Transverse colon (tissue), 4 donors: ENCODE measurements around the gene ZNF423.

Experiments used
- POLR2AphosphoS5 ChIP-seq, 3 donors: sonication (generic); formaldehyde crosslinking; IDR thresholded peaks; one replicate each; pipeline ENCODE4 v1.6.1; 2016; ENCODE audit warnings: antibody characterized with exemption in 3 of 3
- TF ChIP-seq, protein P1 (sequence below), 5 experiments: fragments of 200-600 bp in 3 of 5; fragments of 450-650 bp in 2 of 5; sonication (generic) in 3 of 5; IDR thresholded peaks; 1 replicate in 2 of 5; 2 replicates in 3 of 5; pipeline ENCODE4 v1.5.1; 2016 to 2017; ENCODE audit warnings: antibody characterized with exemption in 5 of 5, inconsistent platforms in 3 of 5, mild to moderate bottlenecking in 2 of 5, moderate library complexity in 1 of 5

DNA sequence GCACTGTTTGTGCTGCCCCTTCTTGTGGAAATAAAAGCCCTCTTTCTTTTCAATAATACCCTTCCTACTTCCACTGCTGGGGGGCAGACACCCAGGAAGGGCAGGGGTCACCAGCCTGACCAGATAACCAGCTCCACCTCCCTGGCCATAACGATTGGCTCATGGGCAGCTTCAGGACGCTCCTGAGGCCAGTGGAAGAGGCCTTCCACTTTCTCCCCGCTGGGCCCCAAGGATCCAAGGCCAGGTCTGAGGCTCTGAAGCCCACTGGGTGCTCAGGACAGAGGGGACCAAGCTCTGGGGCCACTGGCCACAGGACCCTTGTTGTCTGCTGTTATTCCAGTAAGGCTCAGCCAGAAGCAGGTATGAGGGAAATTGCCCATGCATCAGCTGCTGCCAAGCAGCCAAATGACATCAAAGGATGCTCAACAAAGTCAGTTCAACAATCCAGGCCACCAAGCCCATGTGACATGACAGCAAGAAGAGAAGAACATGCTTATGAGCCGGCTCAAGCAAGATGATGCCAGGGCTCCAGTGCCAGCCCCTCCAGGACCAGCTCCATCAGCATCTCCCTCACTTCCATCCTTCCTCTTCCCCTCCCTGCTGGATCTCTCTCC is 238.8 kb downstream of the ZNF423 start:
- no peak for TF ChIP-seq POLR2AphosphoS5 (IDR thresholded peaks at IDR 0.05)
- TF ChIP-seq, protein P1, sequence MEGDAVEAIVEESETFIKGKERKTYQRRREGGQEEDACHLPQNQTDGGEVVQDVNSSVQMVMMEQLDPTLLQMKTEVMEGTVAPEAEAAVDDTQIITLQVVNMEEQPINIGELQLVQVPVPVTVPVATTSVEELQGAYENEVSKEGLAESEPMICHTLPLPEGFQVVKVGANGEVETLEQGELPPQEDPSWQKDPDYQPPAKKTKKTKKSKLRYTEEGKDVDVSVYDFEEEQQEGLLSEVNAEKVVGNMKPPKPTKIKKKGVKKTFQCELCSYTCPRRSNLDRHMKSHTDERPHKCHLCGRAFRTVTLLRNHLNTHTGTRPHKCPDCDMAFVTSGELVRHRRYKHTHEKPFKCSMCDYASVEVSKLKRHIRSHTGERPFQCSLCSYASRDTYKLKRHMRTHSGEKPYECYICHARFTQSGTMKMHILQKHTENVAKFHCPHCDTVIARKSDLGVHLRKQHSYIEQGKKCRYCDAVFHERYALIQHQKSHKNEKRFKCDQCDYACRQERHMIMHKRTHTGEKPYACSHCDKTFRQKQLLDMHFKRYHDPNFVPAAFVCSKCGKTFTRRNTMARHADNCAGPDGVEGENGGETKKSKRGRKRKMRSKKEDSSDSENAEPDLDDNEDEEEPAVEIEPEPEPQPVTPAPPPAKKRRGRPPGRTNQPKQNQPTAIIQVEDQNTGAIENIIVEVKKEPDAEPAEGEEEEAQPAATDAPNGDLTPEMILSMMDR (IDR thresholded peaks at IDR 0.05): no peak
